ENCODE measurements around the gene ZNF680.
A peak's percentile ranks its signal among the peaks of the same experiment; 100 is the strongest.
"Not testable (repeated sequence)": the region's sequence is repeated elsewhere in the genome, so short reads cannot be mapped to it uniquely, and the experiment has no call there.

Gene ZNF680

DNA sequence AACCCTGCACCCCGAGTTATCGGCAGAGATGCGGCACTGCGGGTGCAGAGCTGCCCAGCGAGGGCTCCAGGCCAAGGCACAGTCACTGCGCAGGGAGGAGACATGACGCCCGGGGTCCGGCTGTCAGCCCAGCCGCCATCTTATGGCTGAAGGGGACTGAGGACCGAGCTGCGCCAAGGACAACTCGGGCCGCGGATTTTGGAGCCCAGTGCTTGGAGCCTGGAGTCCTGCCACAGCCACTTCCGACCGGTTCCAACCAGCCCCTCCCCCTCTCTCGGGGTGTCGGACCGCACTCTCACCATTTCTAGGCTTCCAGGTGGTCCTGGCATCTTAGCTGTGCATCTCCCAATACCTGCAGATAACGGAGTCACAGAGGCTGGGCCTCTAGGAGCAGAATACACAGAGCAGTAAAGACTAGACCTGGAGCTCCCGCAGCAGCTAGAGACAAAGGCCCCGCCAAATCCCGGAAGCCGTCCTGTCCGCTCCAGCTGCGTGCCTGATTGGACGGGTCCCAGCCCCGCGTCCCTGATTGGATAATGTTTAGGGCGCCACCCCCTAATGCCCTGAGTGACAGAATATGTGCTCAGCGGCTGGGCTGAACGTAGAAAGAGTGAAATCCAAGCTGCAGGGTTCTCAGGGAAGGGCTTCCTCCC lies at the start of gene ZNF680:
TSS of gene ZNF680 (minus strand) at position 446 of the 653 bp plus-strand sequence. CDS start at position 329, 117 bp downstream.
- peak; percentile 93 for DNase-seq

DNA sequence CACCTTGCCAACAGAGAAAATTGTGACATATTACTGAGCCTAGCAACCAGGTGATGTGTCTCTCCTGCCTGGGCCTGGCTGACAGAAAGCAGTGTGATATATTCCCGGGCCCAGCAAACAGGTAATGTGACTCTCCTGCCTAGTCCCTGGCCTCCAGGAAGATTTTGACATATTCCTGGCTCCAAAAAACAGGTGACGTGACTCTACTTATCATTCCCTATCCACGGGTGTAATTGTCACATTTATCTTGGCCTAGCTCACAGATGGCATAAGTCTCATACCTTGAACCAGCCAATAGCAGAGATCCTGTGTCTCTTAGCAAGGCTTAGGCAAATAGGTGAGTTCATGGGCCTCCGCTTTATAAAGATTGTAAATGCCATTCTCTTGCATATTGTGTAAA lies 49.6 kb upstream of the ZNF680 start:
- no peak for DNase-seq

DNA sequence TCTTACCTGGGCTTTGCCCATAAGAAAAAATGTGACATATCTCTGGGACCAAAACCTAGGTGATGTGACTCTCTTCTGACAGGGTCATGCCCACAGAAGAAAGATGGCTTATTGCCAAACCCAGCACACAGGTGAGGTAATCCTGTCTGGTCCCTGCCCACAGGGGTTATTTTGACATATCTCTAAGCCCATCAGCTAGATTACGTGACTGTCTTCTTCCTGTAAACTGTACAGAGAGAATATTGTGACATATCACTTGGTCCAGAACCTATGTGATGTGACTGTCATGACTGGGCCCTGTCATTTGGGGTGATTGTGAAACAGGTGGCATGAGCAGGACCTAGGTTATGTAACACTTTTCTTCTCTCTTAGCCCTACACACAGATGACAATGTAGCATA lies 48.8 kb upstream of the ZNF680 start:
- no peak for DNase-seq

DNA sequence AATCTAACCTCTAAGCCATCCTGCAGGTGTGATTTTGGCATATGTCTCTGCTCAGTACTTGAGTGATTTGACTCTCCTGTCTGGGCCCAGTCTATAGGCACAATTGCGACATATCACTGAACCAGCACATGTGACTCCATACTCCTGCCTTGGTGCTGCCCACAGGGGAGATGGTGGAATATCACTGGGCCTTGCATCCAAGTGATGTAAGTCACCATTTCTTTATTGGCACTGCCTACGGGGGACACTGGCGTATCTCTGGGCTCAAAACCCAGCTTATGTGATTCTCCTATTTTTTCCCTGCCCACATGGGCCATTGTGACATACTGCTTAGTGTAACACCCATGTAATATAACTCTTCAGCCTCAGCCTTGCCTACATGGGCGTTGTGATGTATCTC lies 48.1 kb upstream of the ZNF680 start:
- no peak for DNase-seq

DNA sequence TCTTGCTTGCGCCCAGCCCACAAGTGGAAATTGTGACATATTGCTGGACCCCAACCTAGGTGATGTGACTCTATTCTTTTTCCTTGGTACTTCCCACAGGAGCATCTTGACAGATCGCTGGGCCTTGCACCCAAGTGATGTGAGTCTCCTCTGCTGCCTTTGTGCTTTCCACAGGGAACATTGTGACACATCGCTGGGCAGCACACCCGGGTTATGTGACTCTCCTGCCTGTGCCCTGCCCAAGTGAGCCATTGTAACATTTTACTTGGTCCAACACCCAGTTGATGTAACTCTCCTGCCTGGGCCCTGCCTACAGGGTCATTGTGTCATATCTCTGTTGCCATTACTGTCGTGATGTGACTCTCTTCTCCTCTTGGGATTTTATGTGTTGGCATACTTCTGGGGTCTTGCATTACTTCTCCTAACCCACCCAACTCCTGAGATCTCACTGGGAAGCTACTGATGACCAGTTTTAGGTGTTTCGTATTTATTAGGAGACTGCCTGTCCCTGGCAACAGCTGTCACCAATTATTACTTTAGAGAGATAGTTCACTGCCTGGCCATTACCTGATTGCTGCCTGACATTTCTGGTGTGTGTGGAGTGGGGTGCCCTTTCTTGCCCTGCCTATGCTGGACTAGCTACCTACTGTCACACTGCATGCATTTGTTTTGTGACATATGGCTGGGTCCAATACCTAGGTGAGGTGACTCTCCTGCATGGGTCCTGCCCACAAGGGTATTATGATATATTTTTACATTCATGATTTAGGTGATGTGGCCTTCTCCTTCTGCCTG lies 45.4 kb upstream of the ZNF680 start:
- DNase-seq = no peak

DNA sequence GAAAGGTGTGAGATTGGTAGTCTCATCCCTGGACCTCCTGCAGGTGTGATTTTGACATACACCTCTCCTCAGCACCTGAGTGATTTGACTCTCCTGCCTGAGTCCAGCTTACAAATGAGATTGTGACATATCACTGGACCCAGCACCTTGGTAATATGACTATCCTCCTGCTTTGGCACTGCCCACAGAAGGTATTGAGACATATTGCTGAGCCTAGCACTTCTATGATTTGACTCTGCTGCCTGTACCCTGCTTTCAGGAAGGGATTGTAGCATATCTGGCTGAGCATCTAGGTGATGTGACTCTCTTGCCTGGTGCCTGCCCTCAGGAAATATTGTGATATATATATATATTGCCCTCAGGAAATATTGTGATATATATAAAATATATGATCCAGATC lies 43.5 kb upstream of the ZNF680 start:
- DNase-seq = no peak

DNA sequence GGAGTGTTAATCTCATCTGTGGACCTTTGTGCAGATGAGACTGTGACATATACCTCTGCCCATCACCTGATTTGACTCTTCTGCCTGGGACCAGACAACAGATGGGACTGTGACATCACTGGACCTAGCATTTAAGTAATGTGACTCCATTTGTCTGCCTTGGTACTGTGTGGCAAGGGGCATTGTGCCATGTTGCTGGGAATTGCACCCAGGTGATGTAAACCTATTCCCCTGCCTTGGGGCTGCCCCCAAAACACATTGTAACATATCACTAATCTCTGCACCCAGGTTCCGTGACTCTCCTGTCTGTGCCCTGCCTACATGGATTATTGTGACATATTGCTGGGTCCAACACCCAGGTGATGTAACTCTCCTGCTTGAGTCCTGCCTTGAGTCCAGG lies 40.4 kb upstream of the ZNF680 start:
- DNase-seq = no peak

DNA sequence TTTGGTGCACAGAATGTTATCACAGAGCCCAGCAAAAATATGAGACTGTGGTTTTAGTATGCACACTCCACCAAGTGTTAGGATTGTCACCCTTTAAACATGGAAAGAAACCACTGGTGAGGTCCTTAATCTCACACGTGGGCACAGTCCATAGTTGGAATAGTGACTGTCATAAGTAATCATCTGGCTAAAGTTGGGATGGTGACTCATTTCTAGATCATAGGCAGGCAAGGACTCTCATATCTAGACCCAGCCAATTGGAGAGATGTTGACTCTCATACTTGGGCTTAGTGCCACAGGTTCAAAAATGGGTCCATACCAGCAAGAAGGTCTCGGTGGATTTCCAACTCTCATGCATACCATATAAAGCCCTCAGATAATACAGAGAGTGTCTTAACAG lies 39.6 kb upstream of the ZNF680 start:
- DNase-seq = no peak

DNA sequence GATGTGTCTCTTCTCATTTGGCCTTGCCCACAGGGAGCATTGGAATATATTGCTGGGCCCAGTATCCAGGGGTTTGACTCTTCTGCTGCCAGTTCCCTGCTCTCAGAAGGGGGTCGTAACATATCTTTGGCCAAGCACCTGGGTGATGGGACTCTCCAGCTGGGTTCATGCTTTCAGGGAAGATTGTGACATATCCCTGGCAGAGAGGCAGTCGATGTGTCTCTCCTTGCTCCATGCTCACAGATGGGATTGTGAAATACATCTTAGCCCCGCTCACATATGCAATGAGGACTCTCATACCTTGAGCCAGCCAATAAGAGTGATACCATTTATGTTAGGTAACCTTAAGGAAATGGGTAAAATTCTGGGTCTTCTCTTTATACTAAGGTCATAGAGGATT lies 39.2 kb upstream of the ZNF680 start:
- no peak for DNase-seq

DNA sequence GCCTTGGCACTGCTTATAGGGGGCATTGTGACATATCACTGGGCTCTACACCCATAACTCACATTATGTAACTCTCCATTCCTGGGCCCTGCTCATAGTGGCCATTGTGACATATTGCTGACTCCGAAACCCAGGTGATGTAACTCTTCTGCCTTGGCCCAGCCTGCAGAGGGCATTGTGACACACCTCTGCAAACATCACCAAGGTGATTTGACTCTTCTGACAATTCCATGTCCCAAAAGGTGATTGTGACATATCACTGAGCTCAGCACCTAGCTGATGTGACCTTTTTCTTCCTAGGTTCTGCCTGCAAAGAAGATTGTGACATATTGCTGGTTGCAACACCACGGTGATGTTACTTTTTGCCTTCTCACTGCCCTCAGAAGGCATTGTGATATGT lies 36.5 kb upstream of the ZNF680 start:
- DNase-seq = no peak

DNA sequence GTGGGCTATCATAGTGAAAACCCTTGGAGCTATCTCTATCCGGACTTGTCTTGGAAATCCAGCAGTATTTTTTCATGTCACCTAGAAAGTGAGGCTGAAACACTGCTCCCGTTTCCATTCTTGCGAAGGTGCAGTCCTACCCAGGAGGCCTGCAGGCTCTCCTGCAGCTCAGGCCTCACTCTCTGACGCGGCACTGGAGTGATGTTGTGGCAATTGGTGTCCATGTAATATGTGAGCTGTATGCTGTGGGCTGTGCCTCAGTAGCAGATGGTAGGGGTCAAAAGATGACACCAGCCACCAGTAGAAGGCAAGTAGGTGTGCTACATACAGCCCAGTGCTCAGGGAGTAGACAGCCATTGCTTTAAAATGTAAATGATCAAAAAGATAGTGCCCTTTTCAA lies 28.1 kb upstream of the ZNF680 start:
- DNase-seq = no peak

DNA sequence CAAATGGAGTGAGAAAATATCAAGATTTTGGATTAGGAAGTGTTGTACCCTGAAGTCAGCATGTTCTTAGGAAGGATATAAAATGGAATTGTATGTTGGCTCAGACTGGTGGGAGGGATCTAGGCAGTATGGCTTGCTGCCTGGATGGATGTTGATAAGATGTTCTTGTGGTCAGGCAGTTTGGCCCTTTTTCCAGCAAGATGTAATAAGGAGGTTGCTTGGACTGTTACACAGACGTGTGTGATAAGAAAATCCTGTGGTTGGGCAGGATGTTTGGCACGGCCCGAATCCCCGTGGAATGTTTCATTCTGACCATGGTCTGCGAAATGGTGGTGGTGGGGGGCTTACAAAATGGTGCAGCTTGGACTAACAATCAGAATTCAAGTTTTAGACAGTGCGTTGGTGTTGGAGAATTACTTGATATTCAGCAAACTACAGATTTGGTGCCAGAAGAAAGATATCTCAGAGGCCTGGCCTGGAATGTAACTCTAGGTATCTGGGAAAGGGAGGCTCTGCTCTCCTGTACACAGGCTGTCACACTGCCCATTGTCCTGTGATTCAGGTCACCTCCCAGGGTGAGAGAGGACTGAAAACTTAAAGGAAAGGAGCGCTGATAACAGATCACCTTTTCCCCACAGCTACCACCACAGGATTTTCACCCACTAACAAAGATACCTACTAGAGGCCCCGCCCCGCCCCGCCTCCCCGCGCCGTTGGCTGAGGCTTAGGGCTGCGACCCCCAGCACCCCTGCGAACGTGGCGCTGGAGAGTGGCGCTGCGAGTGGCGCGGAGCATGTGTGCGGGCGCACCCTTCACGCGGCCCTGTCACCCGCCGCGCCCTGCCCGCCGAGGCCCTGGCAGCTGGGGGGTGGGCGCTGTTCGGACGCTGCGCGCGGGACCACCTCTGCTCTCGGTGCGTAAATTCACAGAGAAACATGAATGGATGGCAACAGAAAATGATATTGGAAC lies 19.3 kb upstream of the ZNF680 start:
- DNase-seq = no peak

DNA sequence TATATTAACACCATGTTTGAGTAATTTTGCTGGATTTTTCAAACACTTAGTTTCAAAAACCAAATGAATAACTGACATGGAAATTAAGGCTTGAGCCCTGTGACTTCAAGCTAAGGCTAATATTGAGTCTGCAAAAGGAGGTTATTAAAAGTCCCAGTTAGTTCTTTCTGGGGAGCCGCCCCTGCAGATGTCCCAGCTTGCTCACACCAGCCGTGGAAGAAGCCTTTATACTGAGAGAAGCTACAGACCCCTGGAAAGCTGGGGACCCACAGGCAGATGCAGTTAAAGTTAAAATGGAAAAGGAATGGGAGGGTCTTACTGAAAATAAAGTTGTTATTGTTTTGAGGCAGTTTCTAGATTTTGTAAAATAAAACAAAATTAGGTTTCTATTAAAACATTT lies 18.5 kb upstream of the ZNF680 start:
- DNase-seq = no peak

DNA sequence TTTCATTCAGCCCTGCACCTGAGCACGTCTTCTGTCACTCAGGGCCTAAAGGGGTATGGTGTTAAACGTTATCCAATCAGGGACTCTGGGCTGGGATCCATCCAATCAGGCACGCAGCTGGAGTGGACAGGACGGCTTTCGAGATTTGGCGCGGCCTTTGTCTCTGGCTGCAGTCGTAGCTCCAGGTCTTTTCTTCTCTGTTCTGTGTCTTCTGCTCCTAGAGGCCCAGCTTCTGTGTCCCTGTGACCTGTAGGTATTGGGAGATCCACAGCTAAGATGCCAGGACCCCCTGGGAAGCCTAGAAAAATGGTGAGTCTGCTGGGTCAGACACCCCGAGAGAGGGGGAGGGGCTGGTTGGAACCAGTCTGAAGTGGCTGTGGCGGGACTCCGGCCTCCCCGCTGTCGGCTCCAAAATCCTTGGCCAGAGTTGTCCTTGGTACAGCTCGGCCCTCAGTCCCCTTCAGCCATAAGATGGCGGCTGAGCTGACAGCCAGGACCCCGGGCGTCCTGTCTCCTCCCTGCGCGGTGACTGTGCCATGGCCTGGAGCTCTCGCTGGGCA lies 11.7 kb upstream of the ZNF680 start:
- DNase-seq = peak; percentile 82

DNA sequence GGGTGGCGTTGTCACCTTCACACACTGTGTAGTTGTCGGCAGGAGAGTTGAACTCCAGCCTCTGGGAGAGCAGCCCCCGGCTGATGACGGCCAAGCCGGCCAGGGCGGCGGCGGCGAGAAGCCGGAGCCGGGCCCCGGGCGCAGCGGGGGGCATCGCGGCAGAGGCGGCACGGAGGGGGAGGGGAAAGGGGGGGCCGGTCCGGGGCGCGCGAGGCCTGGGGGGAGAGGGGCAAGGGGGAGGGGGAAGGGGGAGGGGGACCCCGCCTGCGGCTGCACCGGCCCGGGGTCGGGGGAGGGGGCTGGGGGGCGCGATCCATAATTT lies 7.4 kb upstream of the ZNF680 start:
- DNase-seq = not testable (repeated sequence)

DNA sequence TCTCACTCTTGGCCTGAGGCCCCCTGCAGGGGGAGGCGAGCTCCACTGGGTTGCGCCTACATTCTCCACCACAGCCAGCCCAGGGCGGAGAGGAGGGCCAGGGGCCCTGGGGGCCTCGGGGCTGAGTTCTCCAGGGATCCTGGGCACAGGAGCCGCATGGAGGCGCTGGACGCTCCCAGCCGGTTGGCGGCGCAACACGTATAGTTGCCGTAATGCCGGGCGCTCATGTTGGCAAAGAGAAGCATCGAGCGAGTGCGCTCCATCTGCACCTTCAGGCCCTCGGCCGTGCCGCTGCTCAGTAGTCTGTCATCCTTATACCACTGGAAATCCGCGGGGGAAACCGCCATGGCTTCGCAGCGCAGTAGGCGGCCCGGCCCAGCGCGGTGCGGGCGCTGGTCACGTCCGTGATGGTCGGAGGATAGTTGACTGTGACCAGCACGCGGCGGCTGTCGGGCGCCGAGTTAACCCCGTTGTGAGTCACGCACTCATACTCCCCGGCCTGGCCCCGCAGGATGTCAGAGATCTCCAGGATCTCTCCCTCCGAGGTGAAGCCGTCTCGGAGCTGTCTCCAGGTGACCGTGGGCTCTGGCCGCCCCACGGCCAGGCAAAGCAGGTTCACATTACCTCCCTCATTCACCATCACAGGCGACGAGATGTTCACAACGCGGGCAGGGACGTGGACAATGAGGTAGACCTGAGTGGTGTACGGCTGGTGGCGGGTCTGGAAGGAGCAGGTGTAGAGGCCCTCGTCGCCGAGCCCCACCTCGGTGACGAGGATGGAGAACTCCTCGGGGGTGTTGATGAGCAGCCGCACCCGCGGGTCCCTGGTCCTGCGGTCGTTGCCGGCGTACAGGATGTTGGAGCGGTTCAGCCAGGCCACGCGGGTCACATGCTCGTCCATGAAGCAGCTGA lies 6.8 kb upstream of the ZNF680 start:
- DNase-seq = peak; percentile 88

DNA sequence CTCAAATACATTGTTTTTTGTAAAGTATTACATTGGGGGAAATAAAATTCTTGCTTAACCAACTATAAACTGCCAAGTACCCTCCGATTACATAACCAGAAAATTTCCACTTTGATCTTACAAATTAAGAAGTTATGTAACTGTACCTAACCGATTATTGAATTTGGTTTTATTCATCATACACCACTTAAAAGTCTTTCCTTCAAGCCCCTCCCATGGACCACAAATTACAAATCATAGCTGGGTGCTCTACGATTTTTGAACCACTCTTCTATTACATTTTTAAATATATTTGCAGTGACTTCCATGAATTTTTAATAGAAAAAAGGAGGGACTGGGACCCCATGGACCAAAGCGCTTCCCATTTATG lies 630 bp downstream of the ZNF680 start:
- DNase-seq = no peak

DNA sequence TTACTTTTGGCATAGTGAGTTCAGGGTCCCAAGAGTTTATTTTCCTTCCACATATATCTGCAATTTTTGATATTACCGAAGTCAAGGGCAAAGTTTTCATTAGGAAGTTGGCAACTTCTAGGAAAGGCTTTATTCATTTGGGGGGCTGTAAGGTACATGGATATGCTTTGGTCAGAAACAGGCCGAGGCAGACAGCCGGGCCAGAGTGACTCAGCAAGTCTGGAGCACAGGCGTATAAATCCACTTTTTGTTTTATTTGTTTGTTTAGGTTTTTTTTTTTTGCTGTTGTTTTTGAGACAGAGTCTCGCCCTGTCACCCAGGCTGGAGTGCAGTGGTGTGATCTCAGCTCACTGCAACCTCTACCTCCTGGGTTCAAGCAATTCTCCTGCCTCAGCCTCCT lies 3.7 kb downstream of the ZNF680 start:
- DNase-seq = no peak

DNA sequence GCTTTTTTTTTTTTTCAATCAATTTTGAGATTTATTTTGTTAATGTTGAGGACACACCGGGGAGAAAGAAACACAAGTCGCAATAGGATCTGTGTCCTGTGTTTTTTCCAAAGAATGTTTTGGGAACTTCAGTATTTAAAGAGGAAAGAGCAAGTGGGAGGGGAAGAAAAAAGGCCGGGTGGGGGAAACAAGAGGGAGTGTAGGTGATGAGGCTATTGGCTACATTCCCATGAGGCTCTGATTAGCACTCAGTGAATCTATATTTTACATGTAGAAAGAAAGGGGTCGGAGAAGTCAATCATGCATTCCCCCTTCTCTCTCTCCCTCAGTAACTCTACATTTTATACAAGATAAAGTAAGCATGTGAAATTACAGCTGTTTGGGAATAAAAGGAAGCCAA lies 4.1 kb downstream of the ZNF680 start:
- DNase-seq = no peak

DNA sequence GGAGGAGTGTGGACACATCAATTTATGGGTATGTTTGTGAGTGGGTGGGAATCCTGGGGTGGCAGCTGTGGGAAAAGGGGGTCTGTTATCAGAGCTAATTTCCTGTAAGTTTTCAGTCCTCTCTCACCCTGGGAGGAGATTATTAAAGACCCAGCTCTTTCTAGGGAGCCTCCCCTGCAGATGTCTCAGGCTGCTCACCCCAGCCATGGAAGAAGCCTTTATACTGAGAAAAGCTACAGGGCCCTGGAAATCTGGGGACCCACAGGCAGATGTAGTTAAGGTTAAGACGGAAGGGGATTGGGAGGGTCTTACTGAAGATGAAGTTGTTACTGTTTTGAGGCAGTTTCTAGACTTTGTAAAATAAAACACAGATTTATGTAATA lies 4.6 kb downstream of the ZNF680 start:
- DNase-seq = no peak

DNA sequence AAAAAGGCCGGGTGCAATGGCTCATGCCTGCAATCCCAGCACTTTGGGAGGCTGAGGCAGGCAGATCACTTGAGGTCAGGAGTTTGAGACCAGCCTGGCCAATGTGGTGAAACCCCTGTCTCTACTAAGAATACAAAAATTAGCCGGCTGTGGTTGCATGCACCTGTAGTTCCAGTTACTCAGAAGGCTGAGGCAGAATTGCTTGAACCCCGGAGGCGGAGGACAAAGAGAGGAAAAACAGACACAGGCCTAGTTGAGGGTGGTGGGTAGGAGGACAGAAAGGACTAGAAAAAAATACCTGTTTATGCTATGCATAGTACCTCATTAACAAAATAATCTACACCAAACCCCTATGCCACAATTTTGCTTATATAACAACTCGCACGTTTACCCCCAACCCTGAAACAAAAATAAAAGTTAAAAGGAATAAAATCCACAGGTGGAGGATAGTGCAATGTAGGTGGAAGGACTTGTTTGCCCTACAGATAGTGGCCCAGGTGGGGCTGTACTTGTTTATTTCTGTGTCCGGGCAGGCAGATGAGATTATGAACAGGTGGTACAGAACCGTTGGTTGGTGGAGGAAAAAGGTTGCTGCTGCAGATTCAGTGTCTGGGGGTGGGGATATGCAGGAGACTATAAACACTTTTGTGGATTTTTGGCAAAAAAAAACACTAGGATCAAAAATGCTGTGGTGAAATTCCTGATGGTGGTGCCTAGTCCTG lies 5.1 kb downstream of the ZNF680 start:
- DNase-seq = no peak

DNA sequence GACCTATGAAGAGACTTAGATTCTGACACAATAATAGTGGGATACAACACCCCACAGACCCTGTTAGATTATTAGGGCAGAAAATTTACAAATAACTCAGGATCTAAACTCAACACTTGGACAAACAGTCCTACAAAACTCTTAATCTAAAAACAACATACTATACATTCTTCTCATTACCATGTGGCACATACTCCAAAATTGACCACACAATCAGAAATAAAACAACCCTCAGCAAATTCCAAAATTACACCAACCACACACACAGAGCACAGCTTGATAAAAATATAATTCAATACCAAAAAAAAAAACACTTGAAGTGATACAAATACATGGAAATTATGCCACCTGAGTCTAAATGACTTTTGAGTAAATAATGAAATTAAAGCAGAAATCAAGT lies 7.8 kb downstream of the ZNF680 start:
- DNase-seq = no peak

Measured in retina (tissue), 1 donor.